Measurements from ENCODE around the gene TEX53. TPM values are rescaled to one million over a fixed set of nuclear protein-coding genes. Genes with fewer than 3 reads are reported as not detected.

TEX53 gene
- total RNA-seq: not detected
- long read RNA-seq, donor 1: 0 reads
- long read RNA-seq, donor 2: 0 reads

DNA sequence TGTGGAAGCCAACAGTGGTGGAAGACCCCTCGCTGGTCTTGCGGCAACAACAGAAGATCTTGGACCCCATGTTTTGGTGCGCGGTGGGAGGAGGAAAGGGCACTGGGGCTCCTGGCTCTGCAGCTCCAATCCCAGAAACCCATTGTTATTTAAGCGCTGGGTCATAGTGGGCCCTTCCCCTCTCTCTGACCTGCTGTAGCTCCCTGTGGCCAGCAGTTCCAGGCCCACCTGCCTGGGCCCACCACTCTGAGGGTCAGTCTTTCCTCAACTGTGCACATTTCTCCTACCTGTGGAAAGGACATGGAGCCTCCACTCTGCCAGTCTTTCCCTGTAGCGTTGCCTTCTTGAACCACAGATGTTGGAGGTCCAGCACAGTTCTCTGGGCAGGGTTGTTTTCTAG lies at the start of gene TEX53:
Gene TEX53, minus strand, starts transcription at position 101 of the 400 bp plus-strand sequence. Its CDS starts 31 bp downstream, at position 70.
- no peak for DNase-seq (ENCODE audit: low spot score)
- intact Hi-C loops (cut with DNase I): loop anchor here in 1 of 2 donors (5.0 to 10.0 kb wide), 2 partner anchors 255 to 313 kb away; no protein-coding TSS in a partner anchor

DNA sequence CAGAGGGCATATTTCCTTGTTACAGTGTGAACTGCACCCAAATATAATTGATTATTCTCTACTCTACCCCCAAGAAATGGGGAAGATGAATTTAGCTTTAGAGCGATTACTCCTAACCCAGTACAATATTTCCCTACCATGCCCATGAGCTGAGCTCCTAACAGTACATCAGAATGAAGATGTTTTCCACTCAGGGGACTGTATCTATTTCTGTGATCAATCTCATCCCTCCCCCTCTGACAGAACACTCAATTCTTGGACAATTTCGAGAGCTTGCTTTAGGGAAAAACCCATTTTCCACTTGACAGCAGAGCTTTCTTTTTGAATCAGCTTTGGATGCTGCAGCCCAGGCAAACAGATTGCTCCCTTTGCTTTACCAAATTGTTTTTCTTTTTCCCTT lies 49.1 kb upstream of the TEX53 start:
- intact Hi-C loops (cut with DNase I): no loop called here
- no peak for DNase-seq (ENCODE audit: low spot score)

DNA sequence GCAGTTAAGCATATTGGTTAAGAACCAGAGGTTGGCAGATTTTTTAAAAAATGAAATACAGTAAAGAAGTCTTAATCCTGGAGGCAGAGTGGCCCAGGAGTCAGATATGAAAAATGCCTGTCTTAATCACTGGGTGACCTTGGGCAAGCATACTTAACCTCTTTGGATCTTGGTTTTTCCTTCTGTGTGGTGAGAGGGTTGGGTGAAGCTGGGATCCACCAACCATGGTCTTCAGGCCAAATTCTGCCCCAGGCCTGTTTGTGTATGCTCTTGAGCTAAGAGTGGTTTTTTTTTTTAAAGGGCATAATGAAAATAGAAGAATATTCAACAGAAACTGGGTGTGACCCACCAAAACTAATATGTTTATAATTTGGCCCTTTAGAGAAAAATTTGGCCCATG lies 44.4 kb upstream of the TEX53 start:
- intact Hi-C loops (cut with DNase I): no loop called here
- no peak for DNase-seq (ENCODE audit: low spot score)

DNA sequence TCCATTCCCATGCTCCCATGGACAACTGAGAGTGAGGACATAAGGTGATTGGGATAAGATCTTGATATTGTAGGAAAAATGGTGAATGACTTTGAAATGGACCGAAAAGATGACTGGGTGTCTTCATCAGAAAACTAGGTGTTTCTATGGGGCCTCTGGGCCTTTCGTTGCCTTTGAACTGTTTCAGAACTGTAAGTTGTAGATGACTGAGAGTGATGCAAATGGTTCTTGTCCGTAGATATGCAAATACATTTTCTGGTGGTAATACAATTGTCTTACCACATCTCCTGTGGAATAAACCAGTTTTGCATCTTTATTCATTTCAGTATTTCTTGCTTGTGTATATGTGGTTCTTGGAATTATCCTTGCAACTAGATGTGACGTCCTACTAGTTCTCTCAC lies 40.3 kb upstream of the TEX53 start:
- DNase-seq (ENCODE audit: low spot score): no peak
- intact Hi-C loops (cut with DNase I): no loop called here

DNA sequence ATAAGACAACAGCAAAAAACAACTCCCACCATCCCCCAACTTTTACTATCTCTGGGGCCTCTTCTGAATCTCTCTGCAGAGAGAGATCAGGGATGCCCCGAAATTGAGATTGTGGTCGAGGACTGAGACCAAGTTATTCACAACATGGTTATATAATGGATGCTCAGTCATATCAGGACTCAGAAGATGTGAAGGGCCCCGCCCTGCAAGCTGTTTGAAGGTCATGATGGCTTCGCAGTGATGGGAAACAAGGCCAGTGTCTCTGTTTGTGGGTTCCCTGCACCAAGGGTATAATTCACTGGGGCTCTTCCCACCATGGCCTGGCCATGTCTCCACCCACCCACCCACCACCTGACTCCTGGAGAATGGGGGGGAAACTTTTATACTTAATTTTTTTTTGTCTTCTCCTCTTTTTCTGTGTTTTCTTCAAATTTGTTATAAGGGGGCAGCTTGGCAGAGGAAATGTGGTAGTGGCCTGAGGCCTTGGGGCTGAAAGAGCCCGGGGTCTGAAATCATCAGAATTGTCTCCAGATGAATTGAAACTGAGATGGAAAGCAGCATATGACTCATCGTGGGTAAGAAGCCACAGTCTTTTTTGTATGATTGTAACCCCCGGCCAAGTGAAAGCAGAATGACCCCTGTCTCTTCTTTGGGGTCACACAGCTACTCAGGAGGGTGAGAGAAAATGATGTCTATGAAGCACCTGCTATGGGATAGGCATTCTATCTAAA lies 39.4 kb upstream of the TEX53 start:
- no peak for DNase-seq (ENCODE audit: low spot score)
- intact Hi-C loops (cut with DNase I): no loop called here

DNA sequence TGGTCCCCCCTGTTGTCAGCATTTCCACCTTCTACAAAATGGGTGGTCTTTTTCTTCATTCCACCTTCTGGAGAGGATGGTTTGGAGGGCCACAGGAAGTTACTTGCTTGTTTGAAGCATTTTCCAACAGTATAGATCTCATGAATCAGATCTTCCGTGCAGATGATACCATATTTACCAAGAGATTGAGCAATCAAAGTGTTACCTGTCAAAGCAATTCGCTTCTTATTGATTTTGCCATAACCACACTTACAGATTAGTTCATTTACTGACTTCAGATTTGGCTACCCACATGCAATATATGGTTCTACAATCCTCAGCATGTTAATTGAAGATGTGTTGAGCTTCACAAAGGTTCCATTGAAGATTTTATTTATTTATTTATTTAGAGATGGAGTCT lies 38.3 kb upstream of the TEX53 start:
- intact Hi-C loops (cut with DNase I): no loop called here
- no peak for DNase-seq (ENCODE audit: low spot score)

DNA sequence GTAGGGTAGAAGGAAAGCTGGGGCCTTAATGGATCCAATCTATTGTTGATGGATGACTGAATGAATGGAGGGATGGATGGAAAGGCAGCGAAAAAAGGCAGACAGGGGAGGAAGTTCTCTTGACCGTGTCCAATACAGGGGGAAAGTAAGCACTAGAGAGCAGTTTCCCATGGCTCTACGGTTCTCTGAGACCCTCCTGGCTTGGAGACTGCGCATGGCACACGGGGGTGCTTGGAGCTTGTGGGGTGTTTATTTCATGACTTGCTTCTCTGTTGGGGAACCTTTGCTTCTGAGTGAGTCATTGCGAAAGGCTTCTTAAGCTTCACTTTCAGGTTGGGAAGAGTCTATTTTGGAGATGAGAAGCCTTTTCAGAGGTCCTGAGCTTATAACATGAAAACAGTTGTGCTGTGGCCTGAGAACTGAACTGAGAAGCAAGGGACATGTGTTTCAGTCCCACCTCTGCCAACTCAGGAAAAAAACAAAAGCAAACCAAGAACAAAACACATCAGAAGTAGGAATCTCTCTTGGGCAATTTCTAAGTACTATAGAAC lies 37.2 kb upstream of the TEX53 start:
- DNase-seq (ENCODE audit: low spot score): no peak
- intact Hi-C loops (cut with DNase I): no loop called here

DNA sequence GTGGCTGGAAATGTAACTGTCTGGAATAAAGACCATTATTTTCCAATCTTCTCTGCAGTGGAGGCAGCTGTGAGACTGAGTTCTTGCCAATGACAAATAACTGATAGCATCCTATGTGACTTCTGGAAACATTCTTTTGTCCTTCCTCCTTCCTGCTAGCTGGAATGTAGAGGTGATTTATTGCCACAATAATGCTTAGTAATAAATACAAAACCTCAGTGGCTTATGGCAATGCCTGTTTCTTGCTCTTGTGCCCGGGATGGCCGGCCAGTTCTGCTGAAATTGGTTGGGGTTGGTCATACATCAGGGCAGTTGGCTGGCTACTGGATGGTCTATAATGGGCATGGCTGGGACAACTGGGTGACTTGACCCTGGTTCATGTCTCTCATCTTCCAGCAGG lies 36.5 kb upstream of the TEX53 start:
- intact Hi-C loops (cut with DNase I): no loop called here
- DNase-seq (ENCODE audit: low spot score): no peak

DNA sequence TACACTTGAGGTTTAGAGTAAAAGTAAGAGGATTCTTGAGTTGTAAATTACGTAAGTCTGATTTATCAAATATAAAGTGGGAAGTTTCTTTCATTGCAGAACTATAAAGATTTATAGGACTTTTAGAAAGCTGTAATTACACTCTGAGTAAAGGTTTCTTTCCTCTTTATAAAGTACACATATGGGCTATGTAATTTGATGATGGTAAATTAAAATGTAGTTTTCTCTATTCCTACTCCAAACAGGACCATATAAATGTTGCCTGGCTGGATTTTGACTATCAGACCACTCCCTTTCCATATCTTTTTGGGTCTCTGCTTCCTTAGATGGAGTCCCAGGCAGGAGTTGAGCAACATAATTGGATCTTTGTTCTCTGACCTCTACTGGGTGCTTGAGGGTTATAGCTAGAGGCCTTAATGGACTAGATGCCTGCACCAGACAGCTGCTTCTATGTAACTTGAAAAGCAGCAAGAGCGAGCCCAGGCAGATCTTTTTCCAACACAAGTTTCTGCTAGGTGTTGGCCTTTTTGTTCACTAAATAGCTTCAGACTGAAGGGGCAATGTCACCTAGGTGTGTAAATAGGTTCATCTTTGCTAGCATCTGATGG lies 35.7 kb upstream of the TEX53 start:
- no peak for DNase-seq (ENCODE audit: low spot score)
- intact Hi-C loops (cut with DNase I): no loop called here

DNA sequence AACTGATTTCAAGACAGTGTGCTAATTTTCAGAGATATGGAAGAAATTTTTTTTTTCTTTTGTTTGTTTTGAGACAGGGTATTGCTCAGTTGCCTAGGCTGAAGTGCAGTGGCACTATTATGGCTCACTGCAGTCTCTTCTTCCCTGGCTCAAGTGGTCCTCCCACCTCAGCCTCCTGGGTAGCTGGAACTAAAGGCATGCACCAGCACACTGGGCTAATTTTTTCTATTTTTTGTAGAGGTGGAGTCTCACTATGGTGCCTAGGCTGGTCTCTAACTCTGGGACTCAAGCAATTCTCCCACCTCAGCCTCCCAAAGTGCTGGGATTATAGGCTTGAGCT lies 34.3 kb upstream of the TEX53 start:
- no peak for DNase-seq (ENCODE audit: low spot score)
- intact Hi-C loops (cut with DNase I): no loop called here

DNA sequence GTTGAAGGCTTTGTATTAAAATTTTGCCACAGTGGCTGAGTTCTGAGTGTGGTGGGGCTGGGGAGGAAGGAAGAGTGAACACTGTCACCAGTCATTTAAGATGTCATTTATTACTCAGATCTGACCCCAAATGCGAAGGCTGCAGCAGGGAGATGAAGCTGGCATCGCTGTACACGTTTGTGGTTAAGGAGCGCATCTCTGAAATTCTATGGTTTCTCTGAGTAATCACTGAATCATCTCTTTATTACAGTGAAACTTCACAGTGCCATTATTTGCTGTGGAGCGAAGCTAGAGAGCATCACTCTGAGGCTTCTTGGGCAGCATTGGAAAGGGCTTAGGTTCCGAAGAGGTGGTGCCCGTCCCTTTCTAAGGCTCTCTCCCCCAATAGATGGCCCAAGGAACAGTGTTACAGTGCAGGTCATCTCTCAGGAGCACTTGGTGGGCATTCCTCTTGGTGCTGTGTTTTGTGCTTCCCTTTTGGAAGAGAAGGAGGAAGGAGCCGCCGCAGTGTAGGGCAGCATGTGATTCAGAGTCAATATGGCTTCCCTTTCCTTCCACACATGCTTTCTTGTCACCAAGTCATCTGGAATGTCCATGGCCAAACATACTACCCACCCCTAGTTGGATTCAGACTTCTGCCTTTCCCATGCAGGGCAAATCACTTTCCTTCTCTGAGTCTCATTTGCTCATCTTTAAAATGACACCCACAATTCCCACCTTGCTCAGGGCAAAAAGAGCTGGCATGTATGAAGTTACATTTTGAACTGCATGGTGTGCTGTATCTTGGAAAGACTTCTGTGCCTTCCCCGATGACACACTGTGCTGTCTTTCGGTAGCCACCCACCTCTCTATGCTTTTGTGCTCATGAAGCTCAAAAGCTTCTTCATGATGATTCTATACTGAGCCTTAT lies 33.7 kb upstream of the TEX53 start:
- no peak for DNase-seq (ENCODE audit: low spot score)

DNA sequence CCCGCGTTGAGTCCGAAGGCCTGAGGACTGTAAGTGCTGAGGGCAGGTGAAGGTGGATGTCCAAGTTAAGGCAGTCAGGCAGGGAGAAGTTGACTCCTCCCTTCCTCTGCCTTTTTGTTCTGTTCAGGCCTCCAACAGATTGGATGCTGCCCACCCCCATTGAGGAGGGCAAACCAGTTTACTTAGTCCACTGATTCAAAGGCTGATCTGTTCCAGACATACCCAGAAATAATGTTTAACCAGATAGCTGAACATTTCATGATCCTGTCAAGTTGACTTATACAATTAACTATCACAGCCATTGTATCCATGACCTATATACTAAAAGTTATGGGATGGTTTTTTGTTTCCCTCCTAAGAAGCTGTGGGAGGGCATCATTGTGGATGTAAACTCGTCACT lies 32.7 kb upstream of the TEX53 start:
- DNase-seq (ENCODE audit: low spot score): no peak
- intact Hi-C loops (cut with DNase I): no loop called here

More for the DNA sequence above, 33.7 kb upstream of the TEX53 start:
- intact Hi-C loops (cut with DNase I): no loop called here

DNA sequence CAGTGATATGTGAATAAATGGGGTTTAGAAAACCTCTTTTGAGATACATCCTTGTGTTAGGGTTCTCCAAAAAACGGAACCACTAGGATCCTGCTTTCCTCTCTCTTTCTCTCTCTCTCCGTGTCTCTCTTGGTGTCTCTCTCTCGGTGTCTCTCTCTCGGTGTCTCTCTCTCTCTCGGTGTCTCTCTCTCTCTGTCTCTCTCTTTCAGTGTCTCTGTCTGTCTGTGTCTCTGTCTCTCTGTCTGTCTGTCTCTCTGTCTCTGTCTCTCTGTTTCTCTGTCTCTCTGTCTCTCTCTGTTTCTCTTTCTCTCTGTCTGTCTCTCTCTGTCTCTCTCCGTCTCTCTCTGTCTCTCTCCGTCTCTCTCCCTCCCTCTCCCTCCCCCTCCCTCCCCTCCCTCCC lies 32.2 kb upstream of the TEX53 start:
- DNase-seq (ENCODE audit: low spot score): no peak
- intact Hi-C loops (cut with DNase I): loop anchor here in 1 of 2 donors (10.0 kb wide), 1 partner anchor 325 kb away; no protein-coding TSS in a partner anchor

DNA sequence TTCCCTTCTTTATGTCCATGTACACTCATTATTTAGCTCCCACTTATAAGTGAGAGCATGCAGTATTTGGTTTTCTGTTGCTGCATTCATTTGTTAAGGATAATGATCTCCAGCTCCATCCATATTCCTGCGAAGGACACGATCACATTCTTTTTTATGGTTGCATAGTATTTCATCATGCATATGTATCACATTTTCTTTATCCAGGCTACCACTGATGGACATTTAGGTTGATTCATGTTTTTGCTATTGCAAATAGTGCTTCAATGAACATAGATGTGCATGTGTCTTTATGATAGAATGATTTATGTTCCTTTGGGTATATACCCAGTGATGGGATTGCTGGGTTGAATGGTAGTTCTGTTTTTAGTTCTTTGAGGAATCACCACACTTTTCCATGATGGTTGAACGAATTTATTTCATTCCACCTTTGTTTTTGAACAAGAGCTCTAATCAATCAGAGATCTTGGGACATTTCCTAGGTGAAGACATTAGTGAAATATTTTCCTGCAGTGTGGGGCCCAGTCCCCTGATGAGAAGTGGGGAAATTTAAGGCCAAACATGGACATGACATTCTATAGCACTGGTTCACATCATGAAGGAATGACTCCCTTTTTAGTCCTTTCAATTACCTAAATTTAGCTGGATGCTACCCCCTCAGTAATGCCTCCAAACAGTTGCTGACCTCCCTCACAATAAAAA lies 31.5 kb upstream of the TEX53 start:
- intact Hi-C loops (cut with DNase I): loop anchor here in 1 of 2 donors (10.0 kb wide), 1 partner anchor 326 kb away; no protein-coding TSS in a partner anchor
- DNase-seq (ENCODE audit: low spot score): no peak

DNA sequence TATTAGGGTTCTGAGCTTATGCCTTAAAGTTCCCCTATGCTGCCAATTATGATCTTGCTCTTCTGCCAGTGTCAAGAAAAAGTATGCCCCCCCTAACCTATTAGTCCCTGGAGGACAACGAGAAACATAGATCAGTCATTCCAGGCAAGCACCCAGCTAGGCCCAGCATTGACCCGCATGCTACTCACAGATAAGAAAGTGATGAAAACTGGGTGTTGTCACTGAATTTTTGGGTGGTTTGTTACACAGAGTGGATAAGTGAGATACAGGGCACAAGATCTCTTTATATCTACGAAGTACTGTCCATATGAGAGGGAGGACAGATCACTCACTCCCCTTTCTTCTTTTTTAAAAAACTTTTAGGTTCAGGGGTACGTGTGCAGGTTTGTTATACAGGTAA lies 30.8 kb upstream of the TEX53 start:
- DNase-seq (ENCODE audit: low spot score): no peak
- intact Hi-C loops (cut with DNase I): loop anchor here in 1 of 2 donors (10.0 kb wide), 1 partner anchor 326 kb away; no protein-coding TSS in a partner anchor

DNA sequence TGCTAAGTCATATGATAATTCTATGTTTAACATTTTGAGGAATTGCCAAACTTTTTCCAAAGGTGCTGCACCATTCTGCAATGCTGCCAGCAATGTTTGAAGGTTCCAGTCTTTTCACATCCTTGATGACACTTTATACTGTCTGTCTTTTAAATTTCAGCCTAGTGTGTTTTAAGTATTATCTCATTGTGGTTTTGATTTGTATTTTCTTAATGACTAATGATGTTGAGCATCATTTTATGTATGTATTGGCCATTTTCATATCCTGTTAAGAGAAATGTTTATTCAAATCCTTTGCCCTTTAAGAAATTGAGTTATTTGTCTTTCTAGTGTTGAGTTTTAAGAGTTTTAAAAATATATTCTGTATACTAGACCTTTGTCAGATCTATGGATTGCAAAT lies 29.4 kb upstream of the TEX53 start:
- intact Hi-C loops (cut with DNase I): loop anchor here in 1 of 2 donors (10.0 kb wide), 1 partner anchor 328 kb away; no protein-coding TSS in a partner anchor
- DNase-seq (ENCODE audit: low spot score): no peak

DNA sequence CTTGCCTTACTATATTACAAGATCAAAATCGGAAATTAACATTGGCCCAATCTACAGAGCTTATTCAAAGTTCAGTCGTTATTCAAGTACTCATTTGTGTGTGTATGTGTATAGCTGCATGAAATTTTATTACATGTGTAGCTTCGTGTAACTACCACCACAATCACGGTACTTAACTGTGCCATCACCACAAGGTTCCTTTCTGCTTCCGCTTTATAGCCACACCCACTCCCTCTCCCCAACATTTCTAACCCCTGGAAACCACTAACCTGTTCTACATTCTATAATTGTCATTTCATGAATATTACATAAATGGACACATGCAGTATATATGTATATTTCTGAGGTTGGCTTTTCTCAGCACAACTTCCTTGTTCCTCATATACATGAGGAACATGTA lies 28.3 kb upstream of the TEX53 start:
- intact Hi-C loops (cut with DNase I): loop anchor here in 1 of 2 donors (10.0 kb wide), 1 partner anchor 329 kb away; no protein-coding TSS in a partner anchor
- DNase-seq (ENCODE audit: low spot score): no peak

DNA sequence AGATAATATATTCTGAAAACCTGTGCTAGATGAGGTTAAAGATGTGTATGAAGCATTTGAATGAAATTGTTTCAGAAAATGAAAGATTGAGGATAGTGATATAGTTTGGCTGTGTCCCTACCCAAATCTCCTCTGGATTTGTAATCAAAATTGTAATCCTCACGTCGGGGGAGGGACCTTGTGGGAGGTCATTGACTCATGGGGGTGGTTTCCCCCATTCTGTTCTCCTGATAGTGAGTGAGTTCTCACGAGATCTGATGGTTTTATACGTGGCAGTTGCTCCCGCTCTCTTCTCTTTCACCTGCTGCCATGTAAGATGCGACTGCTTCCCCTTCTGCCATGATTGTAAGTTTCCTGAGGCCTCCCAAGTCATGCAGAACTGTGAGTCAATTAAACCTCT lies 26.4 kb upstream of the TEX53 start:
- no peak for DNase-seq (ENCODE audit: low spot score)
- intact Hi-C loops (cut with DNase I): loop anchor here in 1 of 2 donors (10.0 kb wide), 1 partner anchor 331 kb away; no protein-coding TSS in a partner anchor

DNA sequence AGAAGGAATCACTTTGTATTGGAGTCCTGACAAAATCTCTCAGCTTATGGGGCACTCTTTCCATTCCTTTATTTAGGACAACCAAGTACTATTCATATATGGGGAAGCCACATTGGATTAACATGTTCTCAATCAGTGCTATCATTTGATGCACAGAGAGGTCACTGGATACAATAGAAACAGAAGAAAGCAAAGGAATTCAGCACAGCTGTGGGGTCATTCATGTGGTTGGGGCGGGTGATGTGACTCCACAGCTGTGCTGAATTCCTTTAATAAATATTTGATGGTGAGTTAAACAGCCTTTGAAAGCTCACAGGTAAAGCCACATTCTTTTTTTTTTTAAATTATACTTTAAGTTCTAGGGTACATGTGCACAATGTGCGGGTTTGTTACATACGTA lies 25.2 kb upstream of the TEX53 start:
- intact Hi-C loops (cut with DNase I): loop anchor here in 1 of 2 donors (10.0 kb wide), 1 partner anchor 332 kb away; no protein-coding TSS in a partner anchor
- no peak for DNase-seq (ENCODE audit: low spot score)

All from posterior vena cava (tissue), 2 donors.